Umbilical cord (tissue), 2 donors: ENCODE results near the gene FBL. TPM values are rescaled to one million over a fixed set of nuclear protein-coding genes. Genes with fewer than 3 reads are reported as not detected.
"Not testable (repeated sequence)": the region's sequence is repeated elsewhere in the genome, so short reads cannot be mapped to it uniquely, and the experiment has no call there.

Experiments used
- DNase-seq: peaks from one replicate; pipeline ENCODE4 v3.0.0-alpha.2; 2015; ENCODE audit warnings: low spot score
- total RNA-seq: library from RNA; depleted of rRNA; stranded (reverse); fragments of >200 nt; gene quantifications from one replicate; pipeline ENCODE4 v1.2.3, GENCODE V29; 2014; ENCODE audit warnings: low replicate concordance; ENCODE audit not compliant: insufficient read depth

Gene FBL
- total RNA-seq, 1 donor from 2014 or later, result 154 TPM

DNA sequence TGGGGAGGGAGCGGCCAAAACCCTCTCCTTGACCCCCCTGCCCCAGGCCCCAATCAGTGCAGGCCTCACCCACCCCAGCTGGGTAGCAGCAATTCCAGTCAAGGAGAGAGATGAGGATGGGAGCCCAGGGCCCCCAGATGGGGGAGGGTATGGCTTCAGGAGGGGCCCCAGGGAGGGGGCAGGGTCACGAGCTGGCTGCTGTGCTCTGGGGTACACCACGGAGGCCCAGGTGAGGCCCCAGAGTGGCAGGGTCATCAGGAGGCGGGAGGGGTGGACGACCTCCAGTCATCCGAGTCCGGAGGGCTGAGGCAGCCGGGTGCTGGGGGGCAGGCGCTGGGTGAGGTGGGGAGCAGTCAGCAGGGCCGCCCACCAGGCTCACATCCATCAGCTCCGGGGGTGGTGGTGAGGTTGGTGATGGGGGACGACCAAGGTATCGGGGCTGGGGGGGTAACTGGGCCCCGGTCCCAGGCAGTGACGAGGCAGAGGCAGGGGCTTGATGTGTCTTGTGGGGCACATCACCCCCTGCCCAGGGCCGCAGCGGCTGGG, 20.6 kb downstream of the FBL start:
- DNase-seq, result no peak

DNA sequence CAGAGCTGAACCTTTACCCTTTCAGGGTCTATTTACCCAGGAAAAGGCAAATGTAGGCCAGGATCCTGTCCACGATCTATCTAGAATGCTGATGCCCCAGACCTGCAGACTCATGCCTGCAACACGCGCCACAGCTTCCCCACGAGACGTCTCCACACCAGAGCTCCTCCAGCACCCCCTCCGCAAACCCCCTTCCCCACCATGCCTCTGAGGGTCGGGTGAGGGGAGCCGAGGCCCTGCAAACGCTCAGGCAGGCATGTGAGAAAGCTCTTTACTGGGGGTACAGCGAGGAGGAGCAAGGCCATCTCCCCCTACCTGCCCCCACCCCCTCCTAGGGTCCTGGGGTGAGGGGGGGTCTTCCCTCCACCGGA, 21.1 kb downstream of the FBL start:
- no peak for DNase-seq

DNA sequence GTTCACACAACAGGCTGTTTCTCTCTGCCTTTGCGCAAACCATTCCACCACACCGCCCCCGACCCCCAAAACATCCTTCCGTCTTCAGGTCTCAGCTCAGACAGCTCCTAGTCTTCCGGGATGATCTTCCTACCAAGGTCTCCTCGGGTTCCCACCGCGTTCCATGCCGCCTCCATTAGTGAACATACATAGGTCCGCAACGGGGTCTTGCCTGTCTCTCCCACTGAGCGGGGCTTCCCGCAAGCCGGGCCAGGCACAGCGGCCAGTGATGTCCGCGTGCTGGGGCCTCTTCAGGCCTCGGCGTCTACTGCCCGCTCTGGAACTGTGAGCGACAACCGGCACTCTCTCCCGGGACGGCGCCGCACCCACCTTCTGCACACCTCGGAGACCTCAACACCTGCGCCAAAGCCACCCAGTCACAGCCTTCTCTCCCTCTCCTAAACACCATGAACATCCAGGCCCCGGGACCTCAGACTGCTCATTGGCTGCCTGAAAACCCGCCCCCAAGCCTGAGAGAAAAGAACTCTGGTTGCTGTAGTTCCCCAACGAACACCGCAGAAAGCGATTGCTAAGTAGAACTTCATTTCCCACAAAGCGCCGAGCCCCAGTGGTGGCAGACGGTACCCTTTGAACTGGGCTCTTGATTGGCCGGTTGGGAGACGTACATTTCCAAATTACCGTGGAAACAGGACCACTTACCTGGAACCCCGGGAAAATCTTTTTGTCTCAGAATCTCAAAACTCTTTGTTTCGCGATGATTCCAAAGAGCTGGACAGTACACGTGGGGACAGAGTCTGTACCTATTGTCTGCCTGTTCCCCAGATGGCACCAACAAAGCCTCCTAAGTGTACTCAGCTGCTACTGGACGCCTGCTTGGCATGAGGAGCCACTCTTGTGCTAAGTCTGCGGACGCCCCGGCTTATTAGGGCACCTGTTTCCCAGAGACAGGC, 21.8 kb downstream of the FBL start:
- peak; percentile 98 for DNase-seq

DNA sequence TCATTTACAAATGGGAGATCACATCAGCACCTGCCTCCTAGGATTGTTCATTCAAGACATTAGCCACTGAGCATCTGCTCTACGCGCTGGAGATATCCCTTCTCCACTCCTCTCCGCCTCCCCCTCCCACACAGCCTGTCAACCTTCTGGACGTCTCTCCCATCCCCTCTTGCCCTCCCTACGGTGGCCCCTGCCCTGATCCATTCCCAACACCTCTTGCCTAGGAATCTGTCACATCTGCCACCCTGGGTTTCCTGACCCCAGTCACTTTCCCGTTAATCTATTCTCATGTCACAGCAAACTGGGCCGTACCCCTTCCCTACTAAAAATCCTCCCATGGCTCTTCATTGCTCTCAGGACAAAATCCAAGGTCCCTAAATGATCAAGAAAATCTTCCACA, 22.5 kb downstream of the FBL start:
- no peak for DNase-seq

DNA sequence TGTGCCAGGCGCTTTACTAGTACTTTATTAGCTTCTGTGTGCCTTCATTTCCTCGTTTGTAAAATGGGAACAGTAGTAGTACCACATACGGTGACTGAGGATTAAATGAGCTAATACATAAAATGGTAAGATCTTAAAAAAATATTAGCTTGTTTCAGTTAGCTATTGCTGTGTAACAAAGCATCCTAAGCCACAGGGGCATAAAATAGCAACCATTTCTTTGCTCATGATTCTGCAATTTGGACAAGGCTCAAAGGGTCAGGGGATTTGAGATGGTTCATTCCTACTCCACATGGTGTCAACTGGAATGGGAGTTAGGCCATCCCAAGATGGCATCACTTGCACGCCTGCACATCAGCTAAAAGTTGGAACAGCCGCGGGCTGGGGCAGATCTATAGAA, 25.5 kb downstream of the FBL start:
- DNase-seq, result no peak

DNA sequence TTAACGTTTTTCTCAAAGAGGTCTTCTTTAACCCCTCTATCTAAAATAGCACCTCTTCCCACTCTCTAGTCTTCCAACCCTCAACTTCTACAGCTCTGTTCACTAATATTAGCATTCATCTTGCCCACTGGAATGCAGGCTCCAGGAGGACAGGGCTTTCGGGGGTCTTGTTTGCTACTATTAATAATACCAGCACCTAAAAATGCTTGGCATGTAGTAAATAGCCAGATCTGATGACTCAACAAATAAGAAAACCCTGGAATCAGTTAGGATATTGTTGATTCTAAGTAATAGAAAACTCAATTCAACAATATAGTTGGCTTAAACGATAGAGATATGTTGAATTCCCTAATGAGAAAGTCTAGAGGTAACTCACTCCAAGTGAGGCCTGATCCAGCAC, 26.4 kb downstream of the FBL start:
- DNase-seq, result no peak

DNA sequence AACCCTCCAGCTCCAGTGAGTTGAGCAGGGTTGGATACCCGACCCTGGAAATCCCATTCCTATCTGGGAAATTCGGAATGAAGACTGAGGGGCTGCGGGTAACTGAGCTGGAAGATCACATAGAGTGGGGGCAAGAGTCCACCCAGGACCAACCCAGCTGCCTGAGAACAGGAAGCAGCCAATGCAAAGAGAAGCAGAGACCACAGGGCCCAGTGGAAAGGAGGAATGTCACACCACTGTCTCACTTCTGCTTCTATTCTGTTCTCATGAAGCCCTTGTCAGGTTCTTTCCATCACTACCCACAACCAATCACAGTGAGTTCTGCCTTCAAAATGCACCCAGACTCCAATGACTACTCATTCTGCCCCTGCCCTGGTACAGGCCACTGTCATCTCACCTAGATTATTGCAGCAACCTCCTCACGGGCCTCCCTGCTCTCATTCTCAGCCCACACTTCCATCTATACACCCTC, 27.5 kb downstream of the FBL start:
- no peak for DNase-seq

DNA sequence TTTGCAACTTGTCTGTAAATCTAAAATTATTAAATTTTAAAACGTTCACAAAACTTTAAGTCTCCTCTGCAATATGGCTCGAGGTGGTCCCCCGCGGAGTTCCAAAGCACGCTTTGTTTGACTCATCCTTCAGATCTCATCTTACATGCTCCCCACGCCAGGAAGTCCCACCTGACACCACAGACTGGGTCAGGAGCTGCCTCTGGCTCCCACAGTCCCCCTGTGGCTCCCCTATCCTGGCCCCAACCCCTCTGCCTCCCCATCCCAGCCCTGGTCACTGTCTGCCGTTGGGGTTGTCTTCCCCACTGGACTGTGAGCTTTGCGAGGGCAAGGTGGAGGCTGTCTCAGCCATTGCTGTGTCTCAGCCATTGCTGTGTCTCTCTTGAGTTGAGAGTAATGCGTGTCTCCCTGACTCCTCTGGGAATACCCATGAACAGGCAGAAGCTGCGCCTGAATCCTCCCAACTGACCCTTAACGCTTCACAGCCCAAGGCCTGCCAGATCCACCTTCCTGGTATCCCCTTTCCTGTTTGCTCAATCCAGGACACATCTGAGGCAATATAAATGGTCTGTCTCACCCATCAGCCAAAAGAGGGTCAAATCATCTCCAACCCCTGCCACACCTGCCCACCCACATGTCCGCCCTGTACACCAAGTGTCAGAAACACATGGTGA, 28.2 kb downstream of the FBL start:
- no peak for DNase-seq

DNA sequence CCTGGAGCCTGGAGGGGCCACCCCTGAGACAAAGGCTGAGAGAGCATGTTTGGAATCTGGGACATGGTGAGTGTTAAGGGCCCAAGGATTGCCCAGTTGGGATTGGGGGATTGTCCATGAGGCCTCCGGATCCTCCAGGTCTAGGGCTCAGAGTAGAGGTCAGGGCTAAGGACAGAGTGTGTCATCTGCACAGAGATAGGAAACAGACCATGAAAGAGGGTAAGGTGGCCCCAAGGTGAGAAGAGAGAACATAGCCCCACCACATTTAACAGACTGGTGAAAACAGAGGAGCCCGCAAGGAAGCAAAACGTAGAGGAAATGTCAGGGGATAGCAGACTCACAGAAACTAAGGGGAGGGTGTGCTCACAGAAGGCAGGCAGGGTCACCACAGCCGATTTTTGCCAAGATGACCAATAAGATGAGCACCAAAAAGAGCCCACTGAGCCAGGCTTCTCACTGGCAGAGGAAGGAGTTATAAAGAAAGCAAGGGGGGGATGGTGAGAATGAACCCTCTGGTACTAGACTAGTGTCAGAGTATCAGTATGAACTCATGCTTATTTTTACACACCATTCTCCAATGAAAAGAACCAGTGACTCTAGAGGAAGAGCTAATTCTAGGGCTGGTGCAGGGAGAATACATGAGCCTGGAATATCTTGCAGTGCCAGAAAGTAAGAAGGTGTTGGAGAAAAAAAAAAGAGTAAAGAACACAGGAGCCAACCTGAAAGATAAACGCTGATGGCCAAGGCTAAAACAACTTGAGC, 29.7 kb downstream of the FBL start:
- no peak for DNase-seq

DNA sequence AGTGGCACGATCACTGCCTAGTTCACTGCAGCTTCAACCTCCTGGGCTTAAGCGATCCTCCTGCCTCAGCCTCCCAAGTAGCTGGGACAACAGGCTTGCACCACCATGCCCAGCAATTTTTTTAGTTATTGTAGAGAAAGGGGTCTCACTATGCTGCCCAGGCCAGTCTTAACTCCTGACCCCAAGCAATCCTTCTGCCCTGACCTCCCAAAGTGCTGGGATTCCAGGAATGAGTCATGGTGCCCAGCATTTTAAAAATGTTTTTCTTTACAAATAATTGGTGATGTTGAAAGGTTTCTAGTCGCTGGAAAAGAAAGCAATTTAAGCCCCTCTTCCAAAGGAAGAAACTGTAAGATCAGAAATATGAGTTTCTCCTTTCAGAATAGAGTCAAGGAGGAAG, 31.6 kb downstream of the FBL start:
- DNase-seq, result no peak

DNA sequence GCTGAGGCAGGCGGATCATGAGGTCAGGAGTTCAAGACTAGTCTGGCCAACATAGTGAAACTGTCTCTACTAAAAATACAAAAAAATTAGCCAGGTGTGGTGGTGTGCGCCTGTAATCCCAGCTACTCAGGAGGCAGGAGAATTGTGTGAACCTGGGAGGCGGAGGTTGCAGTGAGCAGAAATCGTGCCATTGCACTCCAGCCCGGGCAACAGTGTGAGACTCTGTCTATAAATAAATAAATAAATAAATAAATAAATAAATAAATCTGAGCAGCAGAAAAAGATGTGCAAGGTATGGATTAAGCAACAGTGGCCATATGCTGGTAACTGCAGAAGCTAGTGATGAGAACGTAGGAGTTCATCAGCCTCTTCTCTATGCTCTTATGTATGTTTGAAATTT, 32.1 kb downstream of the FBL start:
- not testable (repeated sequence) for DNase-seq

DNA sequence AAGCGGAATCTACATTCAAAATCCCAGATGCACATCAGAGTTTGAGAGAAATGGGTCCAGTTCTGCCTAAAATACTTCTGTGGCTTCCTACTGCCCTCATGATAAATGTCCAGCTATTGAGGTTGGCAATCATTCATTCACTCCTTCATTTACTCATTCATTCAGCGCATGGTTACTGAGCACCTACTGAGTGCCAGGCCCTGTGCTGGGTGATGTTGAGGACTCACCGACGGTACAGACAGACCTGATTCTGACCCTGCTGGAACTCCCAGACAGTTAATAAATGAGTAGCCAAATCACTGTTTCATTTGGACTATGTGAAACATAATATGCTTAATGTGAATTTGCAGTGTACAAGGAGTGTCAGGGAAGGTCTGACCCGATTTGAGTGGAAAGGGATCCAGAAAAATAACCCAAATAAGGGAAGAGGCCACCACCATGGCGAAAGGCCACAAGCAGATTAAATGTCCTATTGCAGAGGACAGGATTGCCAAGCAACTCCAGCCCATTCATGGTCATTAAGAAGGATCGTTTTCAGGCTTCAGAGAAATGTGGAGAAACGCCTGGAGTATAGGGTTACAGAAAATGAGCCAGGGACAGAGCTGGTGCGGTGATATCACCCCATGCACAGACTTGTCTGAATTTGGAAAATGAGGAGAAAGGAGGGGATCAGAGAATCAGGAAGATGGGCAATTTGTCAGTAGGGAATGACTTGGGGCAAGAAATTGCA, 32.8 kb downstream of the FBL start:
- DNase-seq, result no peak

DNA sequence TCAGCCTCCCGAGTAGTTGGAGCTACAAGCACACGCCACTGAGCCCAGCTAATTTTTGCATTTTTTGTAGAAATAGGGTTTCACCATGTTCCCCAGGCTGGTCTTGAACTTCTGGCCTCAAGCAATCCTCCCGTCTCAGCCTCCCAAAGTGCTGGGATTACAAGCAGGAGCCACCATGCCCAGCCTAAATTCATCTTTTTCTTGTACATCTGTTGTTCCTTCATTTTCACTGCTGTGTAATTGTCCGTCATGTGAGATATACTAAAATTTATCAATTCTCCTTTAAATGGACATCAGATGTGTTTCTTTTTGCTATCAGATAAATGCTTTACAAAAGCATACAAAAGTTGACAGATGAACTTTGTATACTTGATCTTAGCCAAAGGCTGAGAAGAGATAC, 35.1 kb downstream of the FBL start:
- no peak for DNase-seq

DNA sequence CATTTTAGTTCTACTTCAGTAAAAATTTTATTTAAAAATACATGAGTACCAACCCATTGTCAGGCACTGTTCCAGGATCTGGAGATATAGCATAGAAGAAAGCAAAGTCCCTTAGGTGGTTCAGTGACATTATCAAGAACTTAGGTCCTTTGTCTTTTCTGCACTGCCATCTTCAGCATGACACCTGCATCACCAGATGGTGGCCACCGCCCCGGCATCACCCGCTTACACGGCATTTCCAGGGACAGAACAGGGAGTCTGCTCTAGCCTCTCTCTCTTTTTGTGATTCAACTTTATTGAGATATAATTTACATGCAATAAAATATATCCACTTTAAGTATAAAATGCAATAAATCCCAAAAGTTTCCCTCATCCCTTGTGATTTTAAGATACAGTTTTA, 35.8 kb downstream of the FBL start:
- DNase-seq, result no peak

DNA sequence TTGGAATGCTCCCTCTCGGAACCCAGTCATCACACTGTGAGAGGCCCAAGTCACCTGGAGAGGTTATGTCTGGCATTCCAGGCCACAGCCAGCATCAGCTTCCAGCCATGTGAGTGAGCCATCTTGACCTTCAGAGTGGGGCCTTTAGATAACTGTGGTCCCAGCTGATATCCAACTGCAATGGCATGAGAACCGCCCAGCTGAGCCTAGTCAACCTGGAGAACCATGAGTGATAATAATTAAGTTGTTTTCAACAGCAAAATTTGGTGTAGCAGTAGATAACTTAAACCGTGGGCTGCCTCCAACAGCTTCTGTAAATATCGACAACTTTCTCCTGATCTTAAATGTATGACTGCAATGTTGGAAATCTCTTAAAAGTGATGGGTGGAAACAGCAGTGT, 36.8 kb downstream of the FBL start:
- DNase-seq, result no peak

DNA sequence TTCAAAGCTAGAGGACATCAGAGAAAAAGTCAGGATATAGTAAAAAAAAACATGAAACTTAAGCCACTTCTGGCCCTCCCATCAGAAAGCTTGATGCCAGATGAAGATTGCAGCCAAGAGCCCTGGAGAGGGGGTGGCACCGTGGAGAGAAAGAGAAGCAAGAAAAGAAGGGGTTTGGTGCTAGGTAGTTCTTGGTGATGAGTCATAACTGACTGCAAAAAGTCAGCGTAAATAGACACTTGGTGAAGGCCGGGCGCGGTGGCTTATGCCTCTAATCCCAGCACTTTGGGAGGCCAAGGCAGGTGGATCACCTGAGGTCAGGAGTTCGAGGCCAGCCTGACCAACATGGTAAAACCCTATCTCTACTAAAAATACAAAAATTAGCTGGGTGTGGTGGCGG, 37.5 kb downstream of the FBL start:
- DNase-seq, result not testable (repeated sequence)

DNA sequence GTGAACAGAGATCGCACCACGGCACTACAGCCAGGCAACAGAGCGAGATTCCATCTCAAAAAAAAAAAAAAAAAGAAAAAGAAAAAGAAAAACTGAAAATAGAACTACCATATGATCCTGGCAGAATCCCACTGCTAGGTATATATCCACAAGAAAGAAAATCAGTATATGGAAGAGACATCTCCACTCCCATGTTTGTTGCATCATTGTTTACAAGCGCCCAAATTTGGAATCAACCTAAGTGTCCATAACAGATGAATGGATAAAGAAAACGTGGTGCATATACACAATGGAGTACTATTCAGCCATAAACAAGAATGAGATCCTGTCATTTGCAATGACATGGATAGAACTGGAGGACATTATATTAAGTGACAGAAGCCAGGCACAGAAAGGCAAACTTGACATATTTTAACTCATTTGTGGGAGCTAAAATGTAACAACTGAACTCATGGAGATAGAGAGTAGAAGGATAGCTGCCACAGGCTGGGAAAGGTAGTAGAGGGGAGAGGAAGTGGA, 38.3 kb downstream of the FBL start:
- DNase-seq, result no peak

DNA sequence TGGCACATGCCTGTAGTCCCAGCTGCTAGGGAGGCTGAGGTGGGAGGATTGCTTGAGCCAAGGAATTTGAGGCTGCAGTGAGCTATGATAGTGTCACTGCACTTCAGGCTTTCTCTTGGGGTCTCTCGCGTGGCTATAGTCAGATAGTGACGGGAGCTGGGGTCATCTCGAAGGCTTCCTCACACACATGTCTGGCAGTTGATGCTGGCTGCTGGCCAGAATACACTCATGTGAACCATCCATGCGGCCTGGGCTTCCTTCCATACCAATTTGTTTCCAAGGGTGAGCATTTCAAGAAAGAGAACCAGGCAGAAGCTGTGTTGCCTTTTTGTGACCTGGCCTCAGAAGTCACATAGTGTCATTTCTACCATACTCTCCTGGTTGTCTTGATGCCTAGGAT, 41.1 kb downstream of the FBL start:
- no peak for DNase-seq

DNA sequence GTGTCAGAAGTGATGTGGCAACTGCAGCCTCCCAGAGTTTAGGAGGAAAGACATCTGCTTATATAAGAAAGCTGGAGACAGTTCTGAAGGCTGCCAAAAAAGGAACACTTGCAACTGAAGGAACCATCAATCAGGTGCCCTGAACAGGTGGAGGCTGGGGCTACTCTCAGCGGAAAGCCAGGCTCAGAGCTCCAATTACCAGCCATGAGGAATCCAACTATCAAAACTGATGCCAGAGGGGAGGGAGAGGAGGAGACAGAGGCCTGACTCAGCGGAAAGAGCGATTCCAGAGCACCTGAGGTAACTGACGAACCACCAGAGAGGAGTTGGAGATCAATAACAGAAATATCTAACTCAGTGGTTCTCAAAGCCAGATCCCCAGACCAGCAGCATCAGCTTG, 43.2 kb downstream of the FBL start:
- DNase-seq, result no peak

DNA sequence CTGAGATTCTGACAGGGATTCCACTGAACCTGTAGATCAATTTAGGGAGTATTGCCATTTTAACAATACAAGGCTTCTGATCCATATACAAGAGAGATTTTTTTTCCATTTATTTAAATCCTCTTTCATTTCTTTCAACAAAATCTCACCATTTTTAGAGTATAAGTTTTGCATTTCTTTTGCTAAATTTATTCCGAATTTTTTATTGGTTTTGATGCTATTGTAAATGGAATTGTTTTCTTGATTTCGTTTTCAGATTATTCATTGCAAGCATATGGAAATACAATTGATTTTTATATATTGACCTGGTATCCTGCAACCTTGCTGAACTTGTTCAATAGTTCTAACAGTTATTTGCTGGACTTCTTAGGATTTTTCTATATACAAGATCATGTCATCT, 49.1 kb downstream of the FBL start:
- no peak for DNase-seq

DNA sequence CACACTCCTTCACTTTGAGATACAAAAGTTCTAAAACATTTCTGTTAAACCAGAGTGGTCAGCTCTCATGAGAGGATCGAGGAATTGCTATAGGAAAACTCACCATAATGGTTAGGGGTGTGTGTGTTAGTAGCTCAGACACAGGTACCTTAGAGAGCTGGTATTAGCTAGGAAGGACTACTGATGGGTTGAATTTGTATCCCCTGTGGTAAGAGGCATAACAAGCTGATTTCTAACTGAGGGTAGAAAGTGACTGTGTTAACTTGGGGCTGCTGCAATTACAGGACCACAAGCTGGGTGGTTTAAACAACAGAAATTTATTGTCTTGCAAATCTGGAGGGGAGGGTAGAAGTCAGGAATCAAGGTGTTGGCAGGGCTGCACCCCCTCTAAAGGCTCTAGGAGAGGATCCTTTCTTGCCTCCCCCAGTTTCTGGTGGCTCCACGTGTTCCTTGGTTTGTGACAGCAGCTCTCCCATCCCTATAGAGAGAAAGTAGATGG, 50.1 kb downstream of the FBL start:
- no peak for DNase-seq
